ENCODE measurements around the gene FMNL1.
A peak's percentile ranks its signal among the peaks of the same experiment; 100 is the strongest.

Gene FMNL1

GRCh38 chr17:45223539-45224528, 2.1 kb downstream of the FMNL1 start:
- DNase-seq: peak; percentile 70

GRCh38 chr17:45224671-45225050, 3.0 kb downstream of the FMNL1 start:
- peak; percentile 38 for DNase-seq

- peak; percentile 41 for DNase-seq
These were observed 3.5 kb downstream of the FMNL1 start for GRCh38 chr17:45225051-45225700.

- DNase-seq: peak; percentile 98
These were observed 4.4 kb downstream of the FMNL1 start for GRCh38 chr17:45225964-45226530.

- no peak for DNase-seq
These were observed 4.9 kb downstream of the FMNL1 start for GRCh38 chr17:45226576-45226975.

- DNase-seq: peak; percentile 65
These were observed 5.6 kb downstream of the FMNL1 start for GRCh38 chr17:45227101-45227925.

- DNase-seq: peak; percentile 41
These were observed 6.5 kb downstream of the FMNL1 start for GRCh38 chr17:45227926-45228762.

GRCh38 chr17:45228763-45229539, 7.3 kb downstream of the FMNL1 start:
- peak; percentile 94 for DNase-seq

- peak; percentile 53 for DNase-seq
These were observed 8.2 kb downstream of the FMNL1 start for GRCh38 chr17:45229681-45230409.

GRCh38 chr17:45230410-45230786, 8.7 kb downstream of the FMNL1 start:
- DNase-seq: no peak

- no peak for DNase-seq
These were observed 9.2 kb downstream of the FMNL1 start for GRCh38 chr17:45230787-45231480.

GRCh38 chr17:45231481-45232116, 9.9 kb downstream of the FMNL1 start:
- DNase-seq: peak; percentile 48

- no peak for DNase-seq
These were observed 11.1 kb downstream of the FMNL1 start for GRCh38 chr17:45232514-45233422.

- DNase-seq: no peak
These were observed 11.8 kb downstream of the FMNL1 start for GRCh38 chr17:45233423-45233924.

- DNase-seq: peak; percentile 60
These were observed 13.1 kb downstream of the FMNL1 start for GRCh38 chr17:45234641-45235415.

- DNase-seq: peak; percentile 71
These were observed 14.0 kb downstream of the FMNL1 start for GRCh38 chr17:45235416-45236281.
